GM21737 (cell line): Measurements from ENCODE around the gene CD4.
A peak's percentile ranks its signal among the peaks of the same experiment; 100 is the strongest.
"Not testable (repeated sequence)": the region's sequence is repeated elsewhere in the genome, so short reads cannot be mapped to it uniquely, and the experiment has no call there.

Experiments used
- ATAC-seq: cut with Tn5 transposase; IDR thresholded peaks from one replicate; pipeline ENCODE4 v1.9.1; 2021; ENCODE audit warnings: mild to moderate bottlenecking, moderate library complexity; ENCODE audit not compliant: unreplicated experiment

CD4 gene

GRCh38 chr12:6863586-6864321 is 74.4 kb downstream of the CD4 start:
- ATAC-seq = no peak

- ATAC-seq = not testable (repeated sequence)
These were observed 76.0 kb downstream of the CD4 start for GRCh38 chr12:6865307-6865706.

GRCh38 chr12:6866163-6866919 is 77.0 kb downstream of the CD4 start:
- no peak for ATAC-seq

- peak; percentile 2 for ATAC-seq
These were observed 77.6 kb downstream of the CD4 start for GRCh38 chr12:6866920-6867412.

GRCh38 chr12:6867413-6868210 is 78.3 kb downstream of the CD4 start, which contains the start of gene TPI1:
Gene TPI1, plus strand, starts transcription at chr12:6867531. Its CDS starts 36 bp downstream, at chr12:6867567.
- ATAC-seq = peak; percentile 42

- no peak for ATAC-seq
These were observed 79.1 kb downstream of the CD4 start for GRCh38 chr12:6868211-6869048.

GRCh38 chr12:6869049-6870021 is 80.0 kb downstream of the CD4 start:
- ATAC-seq = no peak

GRCh38 chr12:6870304-6870703 is 81.0 kb downstream of the CD4 start:
- ATAC-seq = not testable (repeated sequence)
